ENCODE data around the gene YPEL2.

Gene YPEL2

DNA sequence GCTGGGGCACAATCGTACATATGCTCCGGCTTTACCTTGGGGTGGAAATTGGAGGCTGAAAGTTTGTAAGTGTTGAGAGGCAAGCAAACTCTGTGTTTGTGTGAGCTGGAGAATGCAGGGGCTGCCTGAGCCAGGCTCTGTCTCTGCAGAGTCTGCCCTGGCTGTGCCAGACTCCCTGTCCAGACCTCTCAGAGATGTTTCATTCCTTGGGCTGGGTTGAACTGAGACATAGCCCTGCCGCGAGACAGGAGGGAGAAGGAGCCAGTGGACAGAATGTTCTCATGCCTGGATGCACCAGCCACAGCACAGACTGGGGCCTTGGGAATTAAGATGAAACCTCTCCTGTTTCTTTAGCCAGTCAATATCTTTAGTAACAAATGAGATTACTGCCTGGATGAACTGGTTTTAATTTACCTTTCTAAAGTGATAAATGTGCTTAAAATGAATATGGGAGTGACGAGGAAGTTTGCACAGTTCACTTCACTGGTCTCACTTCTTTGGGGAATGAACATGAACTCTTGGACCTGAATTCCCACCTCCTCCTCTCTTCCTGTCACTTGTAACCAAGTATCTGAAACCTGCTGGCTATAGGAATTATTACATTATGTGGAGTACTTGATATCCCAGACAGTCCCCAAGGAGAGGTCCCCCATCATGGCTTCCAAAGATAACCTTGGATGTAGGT is 40.1 kb downstream of the YPEL2 start:
- H3K4me3 ChIP-seq, result peak overlapping the region; percentile 36; the same call in 1 of the 2 replicates
- peak overlapping the region; percentile 90 for H3K4me2 ChIP-seq
- H3K9ac ChIP-seq, result peak overlapping the region; percentile 67
- H3K4me1 ChIP-seq, result peaks cover 55% of the 10 kb centered on the region
- H3K9me3 ChIP-seq, result no peaks in the 10 kb centered on the region; the same call in 1 of the 2 replicates
- TF ChIP-seq Cebpa-rat (IDR thresholded peaks at IDR 0.05), result no peak
- H3K36me3 ChIP-seq, result no peaks in the 10 kb centered on the region
- H3K27ac ChIP-seq, result peak overlapping the region; percentile 72
- H3K27me3 ChIP-seq, result no peaks in the 10 kb centered on the region
- no peaks in the 10 kb centered on the region for H4K20me1 ChIP-seq

DNA sequence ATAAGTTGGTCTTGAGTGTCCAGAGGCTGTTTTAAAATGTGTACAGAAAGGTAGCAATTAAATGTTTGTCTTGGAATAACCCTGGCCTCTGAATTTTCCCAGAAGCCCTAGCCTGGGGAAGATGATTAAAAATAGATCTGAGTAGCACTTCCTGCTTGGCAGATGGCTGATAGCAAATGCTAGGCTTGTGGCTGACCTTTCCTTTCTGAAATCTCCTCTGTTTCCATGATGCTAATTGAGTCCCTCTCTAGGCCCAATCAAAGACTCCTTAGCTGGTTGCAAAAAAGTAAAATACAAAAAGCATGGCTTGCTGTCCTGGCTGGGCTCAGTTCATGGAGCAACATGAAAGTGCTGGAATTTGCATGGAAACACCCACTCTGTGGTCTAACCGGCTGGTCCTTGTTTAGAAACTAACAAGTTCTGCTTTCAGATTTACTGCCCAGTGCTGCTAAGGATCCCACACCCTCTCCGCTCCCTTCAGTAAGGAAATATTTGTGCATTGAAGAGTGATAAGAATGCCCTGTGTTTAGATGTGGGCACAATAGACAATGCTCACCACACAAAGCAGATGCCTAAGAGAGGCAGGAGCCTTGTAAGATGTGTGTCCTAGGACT is 40.8 kb downstream of the YPEL2 start:
- H3K27me3 ChIP-seq, result no peaks in the 10 kb centered on the region
- peak overlapping the region; percentile 36 for H3K4me3 ChIP-seq
- peaks cover 48% of the 10 kb centered on the region for H3K4me1 ChIP-seq
- H3K4me2 ChIP-seq, result peak overlapping the region; percentile 90
- TF ChIP-seq Cebpa-rat (IDR thresholded peaks at IDR 0.05), result no peak
- H3K9me3 ChIP-seq, result no peaks in the 10 kb centered on the region; the same call in 1 of the 2 replicates
- peak overlapping the region; percentile 67 for H3K9ac ChIP-seq
- H3K36me3 ChIP-seq, result no peaks in the 10 kb centered on the region
- H4K20me1 ChIP-seq, result no peaks in the 10 kb centered on the region
- peak overlapping the region; percentile 72 for H3K27ac ChIP-seq

DNA sequence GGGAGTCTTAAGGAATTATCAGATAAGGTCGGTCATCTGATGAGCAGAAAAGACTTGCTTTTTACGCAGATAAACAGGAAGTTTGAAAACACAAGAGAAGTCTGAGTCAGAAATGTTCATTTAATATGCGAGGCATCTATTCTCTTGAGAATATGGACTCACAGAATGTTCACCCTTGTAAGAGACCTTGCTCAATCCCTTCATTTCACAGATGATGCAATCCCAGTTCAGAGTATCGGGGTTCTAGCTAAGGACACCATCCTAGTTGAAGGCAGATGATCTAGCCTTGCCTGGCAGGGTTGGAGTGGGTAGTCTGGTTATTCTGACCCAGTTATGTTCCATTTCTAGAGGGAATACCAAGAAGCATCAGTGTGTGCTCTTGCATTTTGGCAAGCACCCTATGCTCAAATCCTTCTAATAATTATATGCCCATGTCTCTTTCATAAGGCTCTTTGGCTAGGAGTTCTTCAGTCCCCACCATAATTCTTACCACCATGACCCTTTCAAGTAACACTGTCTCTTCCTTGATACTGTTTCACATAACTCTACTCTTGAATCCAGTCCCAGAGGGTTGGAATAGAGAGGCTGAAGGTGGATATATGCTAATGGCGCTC is 42.5 kb downstream of the YPEL2 start:
- Histone ChIP-seq H3K4me3 (no peak overlapping the region), H3K4me1 (peaks cover 43% of the 10 kb centered on the region), H3K9ac (no peak overlapping the region), H3K27me3 (no peaks in the 10 kb centered on the region), H3K4me2 (peak overlapping the region; percentile 90), H3K9me3 (no peaks in the 10 kb centered on the region; the same call in 1 of the 2 replicates), H3K36me3 (no peaks in the 10 kb centered on the region), H3K27ac (0 out of 2 replicates have a peak overlapping the region, but pooled peaks have one; percentile 72), H4K20me1 (no peaks in the 10 kb centered on the region)
- TF ChIP-seq Cebpa-rat (IDR thresholded peaks at IDR 0.05), result peak; percentile 36; the same call in 1 of the 2 replicates

GRCh38 chr17:59374612-59375011 is 43.2 kb downstream of the YPEL2 start:
- Histone ChIP-seq H3K4me1 (peaks cover 43% of the 10 kb centered on the region), H3K27ac (no peak overlapping the region), H3K4me2 (no peak overlapping the region)

DNA sequence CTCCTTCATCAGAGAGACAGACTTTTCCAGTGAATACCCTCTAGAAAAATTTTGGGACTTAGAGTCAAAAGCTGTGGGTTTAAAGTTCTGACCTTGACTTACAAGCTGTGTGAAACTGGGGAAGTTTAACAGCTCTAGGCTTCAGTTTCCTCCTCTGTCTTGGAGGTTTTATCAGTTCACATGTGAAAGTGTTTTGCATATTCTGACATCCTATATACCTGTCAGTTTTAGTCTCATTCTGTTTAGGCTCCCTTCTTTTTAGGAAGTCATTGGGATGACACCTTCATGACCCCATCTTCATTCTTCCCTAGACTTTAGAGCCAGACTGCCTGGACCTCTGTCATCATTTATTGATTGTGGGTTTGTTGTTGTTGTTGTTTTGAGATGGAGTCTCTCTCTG is 44.4 kb downstream of the YPEL2 start:
- Histone ChIP-seq H3K4me2 (no peak overlapping the region), H3K9me3 (no peaks in the 10 kb centered on the region), H3K4me1 (peaks cover 36% of the 10 kb centered on the region), H3K27me3 (no peaks in the 10 kb centered on the region), H3K4me3 (no peak overlapping the region), H3K27ac (no peak overlapping the region), H4K20me1 (no peaks in the 10 kb centered on the region), H3K36me3 (no peaks in the 10 kb centered on the region), H3K9ac (no peak overlapping the region)
- TF ChIP-seq Cebpa-rat (IDR thresholded peaks at IDR 0.05), result no peak

More at GRCh38 chr17:59374612-59375011, 43.2 kb downstream of the YPEL2 start:
- Histone ChIP-seq H3K4me3 (no peak overlapping the region), H4K20me1 (no peaks in the 10 kb centered on the region), H3K9ac (no peak overlapping the region), H3K27me3 (no peaks in the 10 kb centered on the region), H3K9me3 (no peaks in the 10 kb centered on the region), H3K36me3 (no peaks in the 10 kb centered on the region)
- no peak for TF ChIP-seq Cebpa-rat (IDR thresholded peaks at IDR 0.05)

DNA sequence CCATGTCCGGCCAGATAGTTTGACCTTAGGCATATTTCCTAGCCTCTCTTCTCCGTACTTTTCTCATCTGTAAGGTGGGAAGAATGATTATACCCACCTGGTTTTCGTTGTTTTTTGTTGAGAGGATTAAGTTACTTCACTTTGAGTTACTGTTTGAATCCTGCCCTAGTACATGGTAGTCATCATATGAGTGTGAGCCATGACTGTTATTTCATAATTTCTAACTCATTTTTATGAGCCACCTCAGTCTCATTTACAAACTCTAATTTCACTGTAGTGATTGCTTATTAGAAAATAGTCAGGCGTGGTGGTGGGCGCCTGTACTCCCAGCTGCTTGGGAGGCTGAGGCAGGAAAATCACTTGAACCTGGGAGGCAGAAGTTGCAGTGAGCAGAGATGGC is 45.1 kb downstream of the YPEL2 start:
- Histone ChIP-seq H3K4me1 (peaks cover 34% of the 10 kb centered on the region), H3K9me3 (no peaks in the 10 kb centered on the region), H4K20me1 (no peaks in the 10 kb centered on the region), H3K4me2 (no peak overlapping the region), H3K27me3 (no peaks in the 10 kb centered on the region), H3K36me3 (no peaks in the 10 kb centered on the region), H3K4me3 (no peak overlapping the region), H3K9ac (no peak overlapping the region), H3K27ac (no peak overlapping the region)
- TF ChIP-seq Cebpa-rat (IDR thresholded peaks at IDR 0.05), result no peak

DNA sequence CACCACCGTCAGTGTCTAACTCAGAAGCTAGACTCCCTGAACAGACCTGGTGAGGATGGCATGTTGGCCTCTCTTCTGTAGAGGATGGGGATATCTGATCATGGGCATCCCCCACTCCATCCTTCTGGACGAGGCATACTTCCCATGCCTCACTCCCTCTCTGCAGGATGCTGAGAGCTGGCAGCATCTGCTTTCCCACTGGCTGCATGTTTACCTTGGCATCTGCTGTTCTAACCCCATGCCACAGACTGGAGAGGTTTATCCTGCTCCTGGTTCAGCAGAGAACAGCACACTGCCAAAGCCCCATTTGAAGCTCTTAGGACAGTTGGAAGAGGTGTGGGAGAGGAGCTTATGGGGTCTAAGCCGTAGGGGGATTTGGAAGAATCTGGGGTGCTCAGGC is 46.0 kb downstream of the YPEL2 start:
- TF ChIP-seq Cebpa-rat (IDR thresholded peaks at IDR 0.05), result no peak
- no peak overlapping the region for H3K27ac ChIP-seq

DNA sequence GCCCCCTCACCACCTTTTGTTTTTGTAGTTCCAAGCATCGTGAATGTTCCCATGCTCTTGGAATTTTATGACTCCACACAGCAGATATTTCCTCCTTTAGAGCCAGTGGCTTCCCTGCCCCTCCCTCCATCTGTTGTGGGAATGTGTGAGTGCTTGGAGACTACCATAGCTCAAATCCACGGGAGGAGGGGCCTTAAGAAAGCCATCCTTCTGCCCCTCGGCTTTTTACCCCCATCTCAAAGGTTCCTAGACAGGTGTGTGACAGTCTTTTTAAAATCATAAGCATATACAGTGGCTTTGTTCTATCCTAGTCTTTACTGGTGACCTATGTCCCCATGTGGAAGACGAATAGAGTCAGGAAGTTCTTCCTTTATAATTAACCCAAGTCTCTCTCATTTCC is 47.2 kb downstream of the YPEL2 start:
- Histone ChIP-seq H3K27me3 (no peaks in the 10 kb centered on the region), H3K36me3 (no peaks in the 10 kb centered on the region), H3K9ac (no peak overlapping the region), H3K4me2 (no peak overlapping the region), H4K20me1 (no peaks in the 10 kb centered on the region), H3K4me3 (no peak overlapping the region), H3K4me1 (peaks cover 15% of the 10 kb centered on the region), H3K9me3 (no peaks in the 10 kb centered on the region), H3K27ac (no peak overlapping the region)
- no peak for TF ChIP-seq Cebpa-rat (IDR thresholded peaks at IDR 0.05)

More for the DNA sequence above, 46.0 kb downstream of the YPEL2 start:
- Histone ChIP-seq H3K9me3 (no peaks in the 10 kb centered on the region), H3K27me3 (no peaks in the 10 kb centered on the region), H3K36me3 (no peaks in the 10 kb centered on the region), H3K4me1 (peaks cover 28% of the 10 kb centered on the region), H3K9ac (no peak overlapping the region), H4K20me1 (no peaks in the 10 kb centered on the region), H3K4me2 (no peak overlapping the region), H3K4me3 (no peak overlapping the region)

DNA sequence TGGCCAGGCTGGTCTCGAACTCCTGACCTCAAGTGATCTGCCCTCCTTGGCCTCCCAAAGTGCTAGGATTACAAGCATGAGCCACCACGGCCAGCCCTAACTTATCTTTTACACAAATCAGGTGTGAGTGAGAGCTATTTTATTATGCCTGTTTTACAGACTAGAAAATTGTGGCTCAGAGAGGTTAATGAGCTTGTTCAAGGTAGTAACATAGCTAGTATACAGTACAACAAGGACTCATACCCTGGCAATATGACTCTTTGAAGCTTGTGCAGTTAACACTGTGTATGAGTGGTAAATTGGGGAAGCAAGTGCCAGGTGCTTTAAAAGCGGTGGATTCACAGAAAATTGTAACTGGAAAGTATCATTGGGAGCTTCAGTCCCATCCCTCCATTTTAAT is 49.0 kb downstream of the YPEL2 start:
- Histone ChIP-seq H3K4me1 (0 out of 2 replicates have a peak, but pooled peaks cover 8% of the 10 kb centered on the region), H3K27ac (no peak overlapping the region), H3K27me3 (no peaks in the 10 kb centered on the region), H3K36me3 (no peaks in the 10 kb centered on the region), H3K9me3 (no peaks in the 10 kb centered on the region), H3K4me3 (no peak overlapping the region), H3K9ac (no peak overlapping the region), H3K4me2 (no peak overlapping the region), H4K20me1 (no peaks in the 10 kb centered on the region)
- TF ChIP-seq Cebpa-rat (IDR thresholded peaks at IDR 0.05), result no peak

Measured in BLaER1 (cell line).